ENCODE measurements around the gene MUC6.

The MUC6 gene

DNA sequence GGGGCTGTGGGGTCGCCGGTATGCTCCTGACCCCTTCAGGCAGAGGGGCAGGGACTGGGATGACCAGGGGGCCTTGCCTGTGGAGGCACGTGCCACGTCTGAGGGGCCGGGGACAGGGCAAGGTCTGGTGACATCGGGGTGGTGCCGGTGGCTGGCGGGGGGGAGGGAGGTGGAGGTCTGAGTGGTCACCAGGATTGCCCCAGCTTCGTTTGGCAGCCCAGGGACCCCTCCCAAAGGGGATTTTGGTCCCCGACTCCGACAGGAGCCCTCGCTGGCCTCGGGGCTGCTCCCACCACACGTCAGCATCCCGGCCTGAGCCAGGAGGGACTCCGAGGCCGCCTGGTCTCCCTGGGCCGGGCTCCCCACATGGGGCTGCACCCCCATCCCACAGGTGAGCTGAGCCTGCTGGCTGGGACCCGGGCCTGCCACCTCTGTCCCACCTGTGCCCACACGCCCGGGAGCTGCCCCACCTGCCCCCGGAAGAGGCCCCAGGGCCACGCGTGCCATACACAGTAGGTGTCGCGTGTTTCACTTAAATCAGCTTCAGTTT lies 1.1 kb upstream of the MUC6 start:
- H3K9me3 ChIP-seq (ENCODE audit: severe bottlenecking), result no peaks in the 10 kb centered on the region
- H3K4me3 ChIP-seq (ENCODE audit: severe bottlenecking), result no peak overlapping the region
- ATAC-seq (ENCODE audit: low read depth) (no peak), DNase-seq (ENCODE audit: low spot score) (no peak)
- H3K27me3 ChIP-seq (ENCODE audit: insufficient read depth, poor library complexity, severe bottlenecking), result no peaks in the 10 kb centered on the region
- no peak overlapping the region for H3K27ac ChIP-seq (ENCODE audit: poor library complexity, severe bottlenecking)
- H3K36me3 ChIP-seq (ENCODE audit: low read depth), result no peaks in the 10 kb centered on the region
- H3K4me1 ChIP-seq (ENCODE audit: insufficient read depth, poor library complexity, severe bottlenecking), result no peaks in the 10 kb centered on the region
- TF ChIP-seq, protein P1, sequence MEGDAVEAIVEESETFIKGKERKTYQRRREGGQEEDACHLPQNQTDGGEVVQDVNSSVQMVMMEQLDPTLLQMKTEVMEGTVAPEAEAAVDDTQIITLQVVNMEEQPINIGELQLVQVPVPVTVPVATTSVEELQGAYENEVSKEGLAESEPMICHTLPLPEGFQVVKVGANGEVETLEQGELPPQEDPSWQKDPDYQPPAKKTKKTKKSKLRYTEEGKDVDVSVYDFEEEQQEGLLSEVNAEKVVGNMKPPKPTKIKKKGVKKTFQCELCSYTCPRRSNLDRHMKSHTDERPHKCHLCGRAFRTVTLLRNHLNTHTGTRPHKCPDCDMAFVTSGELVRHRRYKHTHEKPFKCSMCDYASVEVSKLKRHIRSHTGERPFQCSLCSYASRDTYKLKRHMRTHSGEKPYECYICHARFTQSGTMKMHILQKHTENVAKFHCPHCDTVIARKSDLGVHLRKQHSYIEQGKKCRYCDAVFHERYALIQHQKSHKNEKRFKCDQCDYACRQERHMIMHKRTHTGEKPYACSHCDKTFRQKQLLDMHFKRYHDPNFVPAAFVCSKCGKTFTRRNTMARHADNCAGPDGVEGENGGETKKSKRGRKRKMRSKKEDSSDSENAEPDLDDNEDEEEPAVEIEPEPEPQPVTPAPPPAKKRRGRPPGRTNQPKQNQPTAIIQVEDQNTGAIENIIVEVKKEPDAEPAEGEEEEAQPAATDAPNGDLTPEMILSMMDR (IDR thresholded peaks at IDR 0.05; ENCODE audit: poor library complexity, severe bottlenecking), result no peak

DNA sequence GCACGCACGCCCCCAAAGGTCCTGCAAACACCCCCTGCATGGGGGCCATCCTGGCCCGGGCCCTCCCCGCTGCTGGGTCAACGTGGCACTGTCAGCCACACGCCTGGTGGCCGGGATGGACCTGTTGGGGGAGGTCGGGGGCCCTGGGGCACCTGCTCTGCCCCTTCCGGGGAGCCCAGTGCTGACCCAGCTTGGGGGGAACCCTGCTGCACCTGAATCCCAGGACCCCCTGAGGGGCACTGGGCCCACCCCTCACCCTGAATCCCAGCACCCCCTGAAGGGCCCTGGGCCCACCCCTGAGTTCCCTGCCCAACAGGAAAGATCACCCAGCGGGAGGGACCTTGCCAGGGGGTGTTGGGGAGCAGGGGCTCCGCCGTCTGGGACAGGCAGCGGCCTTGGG lies 413 bp upstream of the MUC6 start:
- no peaks in the 10 kb centered on the region for H3K4me1 ChIP-seq (ENCODE audit: insufficient read depth, poor library complexity, severe bottlenecking)
- DNase-seq (ENCODE audit: low spot score) (no peak), ATAC-seq (ENCODE audit: low read depth) (no peak)
- no peaks in the 10 kb centered on the region for H3K9me3 ChIP-seq (ENCODE audit: severe bottlenecking)
- H3K36me3 ChIP-seq (ENCODE audit: low read depth), result no peaks in the 10 kb centered on the region
- TF ChIP-seq, protein P1 (IDR thresholded peaks at IDR 0.05; ENCODE audit: poor library complexity, severe bottlenecking), result no peak
- no peak overlapping the region for H3K27ac ChIP-seq (ENCODE audit: poor library complexity, severe bottlenecking)
- no peak overlapping the region for H3K4me3 ChIP-seq (ENCODE audit: severe bottlenecking)
- no peaks in the 10 kb centered on the region for H3K27me3 ChIP-seq (ENCODE audit: insufficient read depth, poor library complexity, severe bottlenecking)

DNA sequence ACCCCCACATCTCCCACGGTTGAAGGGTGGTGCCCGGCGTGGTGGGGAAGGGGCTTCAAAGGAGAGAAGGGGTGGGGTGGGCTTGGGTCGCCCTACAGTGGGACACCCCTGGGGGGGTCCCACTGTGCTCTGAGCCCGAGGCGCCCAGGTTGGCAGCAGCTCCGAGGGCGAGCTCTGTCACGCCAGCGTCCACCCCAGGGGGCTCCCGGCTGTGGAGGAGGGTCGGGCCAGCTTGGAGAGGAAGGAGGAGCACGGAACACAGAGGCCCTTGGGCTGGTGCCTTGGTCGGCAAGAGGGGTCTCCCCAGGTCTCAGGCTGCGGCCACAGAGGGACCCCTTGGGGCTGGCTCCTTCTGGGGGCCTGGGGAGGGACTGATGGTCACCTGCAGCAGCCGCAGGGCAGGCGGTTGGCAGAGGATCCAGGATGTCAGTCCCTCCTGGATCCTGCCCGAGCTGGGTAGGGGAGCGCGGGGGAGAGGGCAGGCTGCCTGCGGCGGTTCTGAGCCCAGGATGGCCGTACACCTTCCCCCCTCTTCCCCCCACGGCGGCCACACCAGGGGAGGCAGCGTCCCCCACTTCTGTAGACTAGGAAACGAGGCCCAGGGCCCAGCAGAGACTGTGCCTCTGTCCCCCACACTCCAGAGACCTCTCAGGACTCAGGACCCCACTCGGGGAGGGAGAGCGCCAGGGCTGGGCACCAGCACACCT lies 788 bp downstream of the MUC6 start:
- Histone ChIP-seq H3K4me1 (ENCODE audit: insufficient read depth, poor library complexity, severe bottlenecking) (no peaks in the 10 kb centered on the region), H3K36me3 (ENCODE audit: low read depth) (no peaks in the 10 kb centered on the region), H3K27me3 (ENCODE audit: insufficient read depth, poor library complexity, severe bottlenecking) (no peaks in the 10 kb centered on the region), H3K4me3 (ENCODE audit: severe bottlenecking) (no peak overlapping the region), H3K27ac (ENCODE audit: poor library complexity, severe bottlenecking) (no peak overlapping the region), H3K9me3 (ENCODE audit: severe bottlenecking) (no peaks in the 10 kb centered on the region)
- TF ChIP-seq, protein P1 (IDR thresholded peaks at IDR 0.05; ENCODE audit: poor library complexity, severe bottlenecking), result no peak
- no peak for DNase-seq (ENCODE audit: low spot score)
- no peak for ATAC-seq (ENCODE audit: low read depth)

DNA sequence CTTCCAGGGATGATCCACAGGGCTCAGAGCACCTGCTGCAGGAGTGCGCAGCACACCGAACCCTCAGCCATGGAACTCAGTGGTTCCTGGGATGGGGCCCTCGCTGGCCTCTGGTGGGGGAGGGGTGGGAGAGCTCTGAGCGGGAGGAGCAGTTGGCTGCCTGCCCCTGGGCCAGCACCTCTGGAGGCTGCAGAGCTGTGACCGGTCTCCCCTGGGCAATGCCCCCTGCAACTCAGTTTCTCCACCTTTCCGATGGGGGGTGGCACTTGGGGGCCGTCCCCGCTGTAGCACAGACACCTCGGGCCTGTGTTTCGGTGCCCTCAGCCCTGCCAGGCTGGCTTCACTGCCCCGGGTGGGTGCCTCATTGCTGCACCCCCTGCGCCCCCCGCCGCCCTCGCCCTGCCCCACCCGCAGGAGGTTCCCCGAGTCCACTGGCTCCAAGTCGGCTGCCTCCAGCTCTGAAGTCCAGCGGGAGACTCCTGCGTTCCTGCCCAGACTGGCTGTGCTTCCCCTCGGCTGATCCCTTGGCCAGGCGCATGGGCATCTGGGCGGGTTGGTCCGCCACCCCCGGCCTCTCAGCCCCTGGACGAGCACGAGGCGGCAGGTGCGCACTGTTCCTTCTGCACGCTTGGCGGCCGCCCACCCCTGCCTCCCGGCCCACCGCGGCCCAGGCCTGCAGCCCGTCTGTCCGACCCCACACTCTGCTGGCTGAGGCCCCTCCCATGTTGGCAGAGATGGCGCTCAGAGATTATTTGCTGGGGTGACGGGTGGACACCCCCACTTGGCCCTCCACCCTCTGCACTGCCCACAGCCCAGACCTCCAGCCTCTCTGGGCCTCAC lies 1.8 kb downstream of the MUC6 start:
- ATAC-seq (ENCODE audit: low read depth), result no peak
- TF ChIP-seq, protein P1 (IDR thresholded peaks at IDR 0.05; ENCODE audit: poor library complexity, severe bottlenecking), result no peak
- Histone ChIP-seq H3K27me3 (ENCODE audit: insufficient read depth, poor library complexity, severe bottlenecking) (no peaks in the 10 kb centered on the region), H3K27ac (ENCODE audit: poor library complexity, severe bottlenecking) (no peak overlapping the region), H3K9me3 (ENCODE audit: severe bottlenecking) (no peaks in the 10 kb centered on the region), H3K4me1 (ENCODE audit: insufficient read depth, poor library complexity, severe bottlenecking) (no peaks in the 10 kb centered on the region), H3K36me3 (ENCODE audit: low read depth) (no peaks in the 10 kb centered on the region), H3K4me3 (ENCODE audit: severe bottlenecking) (no peak overlapping the region)
- no peak for DNase-seq (ENCODE audit: low spot score)

Data from RWPE2 (cell line).